ENCODE results near the gene KDM4F. TPM values are rescaled to one million over a fixed set of nuclear protein-coding genes. Genes with fewer than 3 reads are reported as not detected.

The KDM4F gene
- not detected in 2 replicates for total RNA-seq

DNA sequence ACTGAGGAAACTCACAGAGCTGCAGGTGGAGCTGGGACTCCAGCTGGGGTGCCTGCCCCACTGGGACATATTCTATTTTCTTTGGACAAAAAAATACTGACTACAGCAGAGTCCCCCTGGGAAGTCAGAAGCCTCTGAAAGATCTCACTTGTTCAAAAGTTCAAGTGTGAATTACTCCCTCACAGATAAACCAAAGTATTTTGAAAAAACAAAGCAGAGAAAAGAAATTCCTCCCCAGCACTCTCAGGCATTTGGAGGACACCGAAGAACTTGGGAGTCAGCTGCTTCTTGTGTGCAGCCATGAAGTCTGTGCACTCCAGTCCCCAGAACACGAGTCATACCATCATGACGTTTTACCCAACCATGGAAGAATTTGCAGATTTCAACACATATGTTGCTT is at the start of gene KDM4F:
Gene KDM4F (plus strand): TSS at position 301 of the 400 bp plus-strand sequence.

DNA sequence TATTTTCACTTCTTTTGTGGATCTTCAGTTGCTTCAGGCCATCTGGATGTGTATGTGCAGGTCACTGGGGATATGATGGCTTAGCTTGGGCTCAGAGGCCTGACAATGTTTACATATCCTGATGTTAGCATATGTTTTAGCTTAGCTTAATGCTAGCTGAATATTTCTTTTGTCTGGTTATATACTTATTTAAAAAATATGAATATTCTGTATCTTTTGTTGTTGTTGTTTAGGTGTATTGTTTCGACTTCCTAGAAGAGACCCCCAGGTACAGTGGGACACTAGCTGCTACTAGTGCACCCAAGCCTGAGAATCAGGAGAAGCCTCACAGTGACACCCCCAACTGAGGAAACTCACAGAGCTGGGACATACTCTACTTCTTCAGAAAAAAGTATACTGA is 24.3 kb upstream of the KDM4F start, which contains the start of gene KDM4E:
Gene KDM4E (plus strand): TSS at position 301 of the 400 bp plus-strand sequence. CDS start 300 bp downstream, outside the sequence.

DNA sequence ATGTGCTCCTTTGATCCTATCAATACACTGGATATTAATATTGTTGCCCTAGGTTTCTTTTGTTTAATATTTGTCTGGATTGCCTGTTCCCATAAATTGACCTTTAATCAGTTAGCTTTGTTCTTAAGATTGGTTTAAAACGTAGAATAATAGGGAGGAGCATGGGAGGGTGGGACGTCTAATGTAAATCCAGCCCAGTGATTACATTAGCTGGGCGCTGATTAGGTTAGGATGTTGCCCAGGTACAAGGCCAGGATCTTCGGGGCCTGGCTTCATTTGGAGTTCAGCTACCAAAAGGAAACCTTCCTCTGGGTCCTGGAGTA is 17.5 kb downstream of the KDM4F start, which contains the start of gene SRSF8:
Gene SRSF8 (plus strand): TSS at position 204 of the 323 bp plus-strand sequence. CDS start 308 bp downstream, outside the sequence.

DNA sequence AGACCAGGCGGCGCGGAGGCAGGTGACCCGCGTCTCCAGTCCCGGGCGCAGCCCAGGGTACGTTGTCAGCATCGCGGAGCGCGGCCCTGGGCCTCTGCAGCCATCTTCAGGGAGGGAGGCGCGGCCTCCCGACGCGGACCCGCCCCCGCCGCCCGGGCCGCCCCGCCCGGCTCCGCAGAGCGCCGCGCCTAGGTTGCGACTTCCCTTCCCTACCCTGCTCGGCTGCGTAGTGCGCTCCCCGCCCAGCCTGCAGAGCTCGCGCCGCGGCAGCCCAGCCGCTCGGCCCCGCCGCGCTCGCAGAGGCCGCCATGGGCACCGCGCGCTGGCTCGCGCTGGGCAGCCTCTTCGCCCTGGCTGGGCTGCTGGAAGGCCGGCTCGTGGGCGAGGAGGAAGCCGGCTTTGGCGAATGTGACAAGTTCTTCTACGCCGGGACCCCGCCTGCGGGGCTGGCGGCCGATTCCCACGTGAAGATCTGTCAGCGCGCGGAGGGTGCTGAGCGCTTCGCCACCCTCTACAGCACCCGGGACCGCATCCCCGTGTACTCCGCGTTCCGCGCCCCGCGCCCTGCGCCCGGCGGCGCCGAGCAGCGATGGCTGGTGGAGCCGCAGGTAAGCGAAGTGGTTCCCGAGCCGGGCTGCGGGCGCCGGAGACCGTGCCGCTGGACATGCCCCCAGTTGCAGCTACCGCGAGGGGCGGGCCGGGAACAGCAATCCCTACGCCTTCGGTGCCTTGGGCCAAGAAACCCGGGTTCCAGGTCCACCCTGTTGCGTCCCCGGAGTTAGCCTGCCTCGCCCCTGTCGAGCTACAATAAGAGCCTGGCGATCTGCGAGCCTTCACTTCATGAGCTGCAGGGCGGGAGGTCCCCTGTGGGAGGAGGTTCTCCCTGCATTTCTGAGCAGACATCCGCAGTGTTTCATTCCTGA is 40.7 kb downstream of the KDM4F start, which contains the start of gene ENDOD1:
Gene ENDOD1 (plus strand): TSS at position 227 of the 923 bp plus-strand sequence. CDS start 82 bp downstream, at position 309.

Other genes with a start within 250 kb of the KDM4F start
- 39.7 and 40.4 TPM in 2 replicates for gene CWC15, start 75.9 kb upstream of the KDM4F start, total RNA-seq
- gene KDM4D, start 75.7 kb upstream of the KDM4F start, total RNA-seq, result 0.53 and 0.58 TPM in 2 replicates
- gene KDM4E, start 24.2 kb upstream of the KDM4F start, total RNA-seq, result not detected in 2 replicates
- 15.9 and 25.9 TPM in 2 replicates for gene SRSF8, start 17.5 kb downstream of the KDM4F start, total RNA-seq
- 45.8 and 59.9 TPM in 2 replicates for gene ENDOD1, start 40.4 kb downstream of the KDM4F start, total RNA-seq
- gene SESN3, start 181.8 kb downstream of the KDM4F start, total RNA-seq, result 1.9 and 2.6 TPM in 2 replicates